Loucy (cell line): Measurements from ENCODE around the gene PGLYRP1.

ENCODE experiments used
- H2AFZ ChIP-seq: fragments of 200-600 bp; sonication (generic); 2 replicates; pipeline ENCODE4 v1.6.0; 2016; ENCODE audit warnings: antibody characterized with exemption, mild to moderate bottlenecking, low read length, moderate library complexity
- H3F3A ChIP-seq: fragments of 200-600 bp; 2 replicates; pipeline ENCODE4 v1.6.0; 2016; ENCODE audit warnings: antibody characterized with exemption, low read depth, mild to moderate bottlenecking
- H3K27me3 ChIP-seq: fragments of 200-600 bp; sonication (generic); 2 replicates; pipeline ENCODE4 v1.6.1; 2014; ENCODE audit warnings: low read length, mild to moderate bottlenecking; ENCODE audit not compliant: insufficient read depth, poor library complexity, severe bottlenecking
- H3K36me3 ChIP-seq: fragments of 200-600 bp; sonication (generic); 2 replicates; pipeline ENCODE4 v1.6.1; 2016; ENCODE audit warnings: low read length; ENCODE audit not compliant: insufficient read depth
- H3K4me1 ChIP-seq: fragments of 200-600 bp; sonication (generic); 2 replicates; pipeline ENCODE4 v1.5.1; 2014; ENCODE audit warnings: low read length, mild to moderate bottlenecking; ENCODE audit not compliant: insufficient read depth, poor library complexity, severe bottlenecking
- H3K4me2 ChIP-seq: fragments of 200-600 bp; sonication (generic); 2 replicates; pipeline ENCODE4 v1.6.0; 2014; ENCODE audit warnings: antibody characterized with exemption, low read length, low read depth, mild to moderate bottlenecking; ENCODE audit not compliant: poor library complexity, severe bottlenecking
- H3K4me3 ChIP-seq: fragments of 200-600 bp; sonication (generic); 2 replicates; pipeline ENCODE4 v1.5.1; 2014; ENCODE audit warnings: low read length, mild to moderate bottlenecking, mixed read lengths; ENCODE audit not compliant: poor library complexity, severe bottlenecking
- H3K79me2 ChIP-seq: fragments of 200-600 bp; sonication (generic); 2 replicates; pipeline ENCODE4 v1.6.1; 2014; ENCODE audit warnings: low read length; ENCODE audit not compliant: insufficient read depth
- H3K9ac ChIP-seq: fragments of 200-600 bp; sonication (generic); 2 replicates; pipeline ENCODE4 v1.6.0; 2014; ENCODE audit warnings: mild to moderate bottlenecking, low read depth, low read length, moderate library complexity; ENCODE audit not compliant: poor library complexity, severe bottlenecking
- H3K9me2 ChIP-seq: fragments of 200-600 bp; sonication (generic); replicated peaks from 2 replicates; pipeline ENCODE4 v1.6.1; 2016; ENCODE audit warnings: low read depth, low read length, mixed read lengths
- H3K9me3 ChIP-seq: fragments of 200-600 bp; sonication (generic); 2 replicates; pipeline ENCODE4 v1.6.1; 2014; ENCODE audit warnings: mild to moderate bottlenecking, antibody characterized with exemption, low read length, low read depth; ENCODE audit not compliant: insufficient read depth
- H4K20me1 ChIP-seq: fragments of 200-600 bp; sonication (generic); 2 replicates; pipeline ENCODE4 v1.6.0; 2014; ENCODE audit warnings: antibody characterized with exemption, low read length, mild to moderate bottlenecking; ENCODE audit not compliant: insufficient read depth, poor library complexity, severe bottlenecking
- EZH2phosphoT487 ChIP-seq: fragments of 200-600 bp; IDR thresholded peaks from 2 replicates; pipeline ENCODE4 v1.6.1; 2018; ENCODE audit warnings: antibody characterized with exemption, mild to moderate bottlenecking, moderate library complexity, borderline replicate concordance
- TF ChIP-seq, protein P1 (sequence below): fragments of 200-600 bp; sonication (generic); conservative IDR thresholded peaks from 2 replicates; pipeline ENCODE4 v1.5.1; 2014; ENCODE audit warnings: mild to moderate bottlenecking, antibody characterized with exemption, low read length

Gene PGLYRP1

DNA sequence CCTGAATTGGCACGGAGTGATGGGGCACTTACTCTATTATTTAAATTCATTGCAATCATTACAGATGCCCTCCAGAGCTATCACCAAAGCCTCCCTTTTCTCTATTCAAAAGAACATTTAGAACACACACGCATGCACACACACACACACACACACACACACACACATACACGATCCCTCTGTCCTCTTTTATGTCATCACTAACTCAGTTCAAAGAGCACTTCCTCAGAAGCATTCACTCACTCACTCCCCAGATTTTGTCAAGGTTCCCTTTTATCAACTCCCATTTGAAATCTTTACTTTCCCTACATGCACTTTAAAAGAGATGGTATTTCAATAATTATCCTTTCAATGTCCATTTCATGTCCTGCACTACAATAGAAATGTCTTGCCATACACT is 40.3 kb upstream of the PGLYRP1 start:
- Histone ChIP-seq H3K9me2 (no peaks in the 10 kb centered on the region), H3K9me3 (no peaks in the 10 kb centered on the region; the same call in 1 of the 2 replicates), H3K4me1 (no peaks in the 10 kb centered on the region), H3K79me2 (no peaks in the 10 kb centered on the region), H2AFZ (no peak overlapping the region), H3F3A (no peaks in the 10 kb centered on the region), H3K27me3 (peaks cover 6% of the 10 kb centered on the region), H3K4me2 (no peak overlapping the region), H3K36me3 (no peaks in the 10 kb centered on the region), H4K20me1 (no peaks in the 10 kb centered on the region), H3K9ac (no peak overlapping the region), H3K4me3 (no peak overlapping the region)
- no peak for TF ChIP-seq EZH2phosphoT487
- TF ChIP-seq, protein P1, sequence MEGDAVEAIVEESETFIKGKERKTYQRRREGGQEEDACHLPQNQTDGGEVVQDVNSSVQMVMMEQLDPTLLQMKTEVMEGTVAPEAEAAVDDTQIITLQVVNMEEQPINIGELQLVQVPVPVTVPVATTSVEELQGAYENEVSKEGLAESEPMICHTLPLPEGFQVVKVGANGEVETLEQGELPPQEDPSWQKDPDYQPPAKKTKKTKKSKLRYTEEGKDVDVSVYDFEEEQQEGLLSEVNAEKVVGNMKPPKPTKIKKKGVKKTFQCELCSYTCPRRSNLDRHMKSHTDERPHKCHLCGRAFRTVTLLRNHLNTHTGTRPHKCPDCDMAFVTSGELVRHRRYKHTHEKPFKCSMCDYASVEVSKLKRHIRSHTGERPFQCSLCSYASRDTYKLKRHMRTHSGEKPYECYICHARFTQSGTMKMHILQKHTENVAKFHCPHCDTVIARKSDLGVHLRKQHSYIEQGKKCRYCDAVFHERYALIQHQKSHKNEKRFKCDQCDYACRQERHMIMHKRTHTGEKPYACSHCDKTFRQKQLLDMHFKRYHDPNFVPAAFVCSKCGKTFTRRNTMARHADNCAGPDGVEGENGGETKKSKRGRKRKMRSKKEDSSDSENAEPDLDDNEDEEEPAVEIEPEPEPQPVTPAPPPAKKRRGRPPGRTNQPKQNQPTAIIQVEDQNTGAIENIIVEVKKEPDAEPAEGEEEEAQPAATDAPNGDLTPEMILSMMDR, result no peak

DNA sequence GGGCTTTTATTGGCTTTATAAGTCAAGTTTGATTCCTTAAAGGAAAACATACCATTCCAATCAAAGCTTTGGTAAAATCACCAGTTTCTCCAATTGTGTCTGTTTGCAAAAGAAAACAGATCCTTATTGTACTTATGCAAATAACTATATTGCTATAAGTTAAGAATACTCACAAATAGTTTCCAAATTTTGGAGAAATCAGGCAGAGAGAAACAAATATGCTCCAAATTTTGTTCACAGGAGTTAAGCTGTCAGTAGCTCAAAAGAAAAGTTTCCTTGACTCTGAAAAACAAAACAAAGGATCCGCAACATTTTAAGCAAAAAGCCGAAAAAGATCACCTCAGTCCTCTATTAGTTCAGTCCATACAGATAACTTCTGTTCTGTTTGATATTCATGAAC is 37.2 kb upstream of the PGLYRP1 start:
- Histone ChIP-seq H3K79me2 (no peaks in the 10 kb centered on the region), H3F3A (no peaks in the 10 kb centered on the region), H3K36me3 (no peaks in the 10 kb centered on the region), H3K9me3 (no peaks in the 10 kb centered on the region; the same call in 1 of the 2 replicates), H3K4me1 (no peaks in the 10 kb centered on the region), H3K9ac (no peak overlapping the region), H4K20me1 (no peaks in the 10 kb centered on the region), H3K4me3 (no peak overlapping the region), H3K4me2 (no peak overlapping the region), H2AFZ (no peak overlapping the region), H3K27me3 (no peaks in the 10 kb centered on the region), H3K9me2 (no peaks in the 10 kb centered on the region)
- TF ChIP-seq, protein P1, result no peak
- TF ChIP-seq EZH2phosphoT487, result no peak

DNA sequence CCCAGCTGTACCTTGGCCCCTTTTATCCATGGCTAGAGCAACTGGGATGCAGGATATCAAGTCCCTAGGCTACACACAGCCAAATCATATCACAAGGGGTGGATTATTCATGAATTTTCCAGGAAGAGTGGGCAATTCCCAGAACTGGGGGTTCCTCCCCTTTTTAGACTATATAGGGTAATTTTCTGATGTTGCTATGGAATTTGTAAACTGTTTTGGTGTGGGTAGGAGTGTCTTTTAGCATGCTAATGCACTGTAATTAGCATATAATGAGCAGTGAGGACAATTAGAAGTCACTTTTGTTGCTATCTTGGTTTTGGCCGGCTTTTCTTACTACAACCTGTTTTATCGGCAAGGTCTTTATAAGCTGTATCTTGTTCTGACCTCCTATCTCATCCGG is 35.9 kb upstream of the PGLYRP1 start:
- no peak for TF ChIP-seq EZH2phosphoT487
- TF ChIP-seq, protein P1, result no peak
- Histone ChIP-seq H3K9me3 (no peaks in the 10 kb centered on the region; the same call in 1 of the 2 replicates), H3F3A (no peaks in the 10 kb centered on the region), H3K9me2 (no peaks in the 10 kb centered on the region), H2AFZ (no peak overlapping the region), H4K20me1 (no peaks in the 10 kb centered on the region), H3K4me2 (no peak overlapping the region), H3K79me2 (no peaks in the 10 kb centered on the region), H3K9ac (no peak overlapping the region), H3K27me3 (no peaks in the 10 kb centered on the region), H3K4me3 (no peak overlapping the region), H3K4me1 (no peaks in the 10 kb centered on the region), H3K36me3 (no peaks in the 10 kb centered on the region)
